Measurements from ENCODE around the gene PILRA.

Gene PILRA

GRCh38 chr7:100432621-100433275 lies 59.5 kb downstream of the PILRA start:
- no peak for DNase-seq (ENCODE audit: low read depth)
- no peak for TF ChIP-seq CTCF (conservative IDR thresholded peaks at IDR 0.05; ENCODE audit: low read depth, low read length)
- H3K4me3 ChIP-seq (ENCODE audit: low read length): no peak overlapping the region

GRCh38 chr7:100433276-100433591 lies 59.9 kb downstream of the PILRA start:
- DNase-seq (ENCODE audit: low read depth): no peak
- no peak overlapping the region for H3K4me3 ChIP-seq (ENCODE audit: low read length)
- no peak for TF ChIP-seq CTCF (conservative IDR thresholded peaks at IDR 0.05; ENCODE audit: low read depth, low read length)

- DNase-seq (ENCODE audit: low read depth): no peak
- no peak overlapping the region for H3K4me3 ChIP-seq (ENCODE audit: low read length)
- TF ChIP-seq CTCF (conservative IDR thresholded peaks at IDR 0.05; ENCODE audit: low read depth, low read length): no peak
Measured at GRCh38 chr7:100433592-100434296, 60.5 kb downstream of the PILRA start.

GRCh38 chr7:100434297-100435144 lies 61.2 kb downstream of the PILRA start:
- DNase-seq (ENCODE audit: low read depth): no peak
- TF ChIP-seq CTCF (conservative IDR thresholded peaks at IDR 0.05; ENCODE audit: low read depth, low read length): no peak
- H3K4me3 ChIP-seq (ENCODE audit: low read length): peak overlapping the region; percentile 83

- no peak for DNase-seq (ENCODE audit: low read depth)
- no peak for TF ChIP-seq CTCF (conservative IDR thresholded peaks at IDR 0.05; ENCODE audit: low read depth, low read length)
- peak overlapping the region; percentile 83 for H3K4me3 ChIP-seq (ENCODE audit: low read length)
Measured at GRCh38 chr7:100435401-100436304, 62.4 kb downstream of the PILRA start.

GRCh38 chr7:100437150-100438100 lies 64.1 kb downstream of the PILRA start:
- no peak for DNase-seq (ENCODE audit: low read depth)
- TF ChIP-seq CTCF (conservative IDR thresholded peaks at IDR 0.05; ENCODE audit: low read depth, low read length): no peak

More at GRCh38 chr7:100437150-100438100, 64.1 kb downstream of the PILRA start:
- H3K4me3 ChIP-seq (ENCODE audit: low read length): no peak overlapping the region

Measured in retinal pigment epithelial cell (primary cell).